ENCODE results near the gene KIFBP. TPM values are rescaled to one million over a fixed set of nuclear protein-coding genes. Genes with fewer than 3 reads are reported as not detected.

Gene KIFBP
- total and polyA plus RNA-seq, 12 donors: 16.7 to 67.9 (median 51.6) TPM

GRCh38 chr10:69049566-69049961, 61.0 kb downstream of the KIFBP start:
- DNase-seq (no peak), ATAC-seq (peak in 1 of 8 donors; percentile 13)
- no peaks in the 10 kb centered on the region for H3K27me3 ChIP-seq
- TF ChIP-seq CTCF (IDR thresholded peaks at IDR 0.05): no peak
- peak overlapping the region in 6 of 10 donors; percentile 3 to 94 (median 66) for H3K27ac ChIP-seq
- WGBS, 2 donors: 74 to 75% methylated on average over 6 of the region's 6 CpGs
- no peaks in the 10 kb centered on the region for H3K9me3 ChIP-seq
- no peaks in the 10 kb centered on the region for H3K36me3 ChIP-seq
- peaks cover 0 to 96% (median 7%) of the 10 kb centered on the region in 9 donors for H3K4me1 ChIP-seq
- intact Hi-C loops (cut with DNase I): loop anchor here in 1 of 10 donors (5.0 kb wide), 1 partner anchor 37 kb away; no protein-coding TSS in a partner anchor
- H3K4me3 ChIP-seq: no peak overlapping the region

GRCh38 chr10:69051303-69051702, 62.7 kb downstream of the KIFBP start:
- Histone ChIP-seq H3K36me3 (no peaks in the 10 kb centered on the region), H3K27me3 (no peaks in the 10 kb centered on the region), H3K27ac (peak overlapping the region in 6 of 10 donors; percentile 41 to 94 (median 78)), H3K4me1 (peaks cover 0 to 93% (median 12%) of the 10 kb centered on the region in 9 donors), H3K4me3 (no peak overlapping the region), H3K9me3 (no peaks in the 10 kb centered on the region)
- ATAC-seq (peak in 7 of 8 donors; percentile 36 to 62 (median 40)), DNase-seq (no peak)
- WGBS, 2 donors: 49 to 65% methylated on average over 3 of the region's 3 CpGs
- intact Hi-C loops (cut with DNase I): loop anchor here in 2 of 10 donors (5.0 kb wide), 2 partner anchors 36 to 44 kb away; partner anchors contain the start of gene SRGN (in 1 of the 2)
- no peak for TF ChIP-seq CTCF (IDR thresholded peaks at IDR 0.05)

GRCh38 chr10:69051710-69052487, 63.3 kb downstream of the KIFBP start:
- Histone ChIP-seq H3K9me3 (no peaks in the 10 kb centered on the region), H3K36me3 (no peaks in the 10 kb centered on the region), H3K27ac (peak overlapping the region in 9 of 10 donors; percentile 41 to 94 (median 67)), H3K4me1 (peaks cover 0 to 93% (median 17%) of the 10 kb centered on the region in 9 donors), H3K27me3 (no peaks in the 10 kb centered on the region), H3K4me3 (no peak overlapping the region)
- peak; percentile 12 to 75 (median 62) for ATAC-seq
- intact Hi-C loops (cut with DNase I): loop anchor here in 2 of 10 donors (5.0 kb wide), 2 partner anchors 35 to 45 kb away; partner anchors contain the start of gene SRGN (in 1 of the 2)
- WGBS, 2 donors: 77% methylated on average over 10 of the region's 10 CpGs
- DNase-seq: peak in 1 of 2 donors; percentile 52
- TF ChIP-seq CTCF (IDR thresholded peaks at IDR 0.05): no peak

GRCh38 chr10:69052736-69053135, 64.1 kb downstream of the KIFBP start:
- no peak for DNase-seq
- Histone ChIP-seq H3K36me3 (no peaks in the 10 kb centered on the region), H3K27ac (peak overlapping the region in 9 of 10 donors; percentile 41 to 94 (median 67)), H3K27me3 (no peaks in the 10 kb centered on the region), H3K9me3 (no peaks in the 10 kb centered on the region), H3K4me3 (no peak overlapping the region), H3K4me1 (peaks cover 0 to 93% (median 24%) of the 10 kb centered on the region in 9 donors)
- no peak for TF ChIP-seq CTCF (IDR thresholded peaks at IDR 0.05)
- 79 to 81% methylated on average over 6 of the region's 6 CpGs for WGBS, 2 donors
- no peak for ATAC-seq
- intact Hi-C loops (cut with DNase I): loop anchor here in 2 of 10 donors (5.0 kb wide), 2 partner anchors 35 to 45 kb away; partner anchors contain the start of gene SRGN (in 1 of the 2)
